Activated T-helper 1 cell treated with anti-CD3 and anti-CD28 coated beads, Interleukin-2, amount 50 U/mL, for 16 hours (primary cell): ENCODE results near the gene PRM2.

Experiments used
- DNase-seq, 2 donors: peaks; one replicate each; pipeline ENCODE4 v3.0.0-alpha.2; 2020; ENCODE audit warnings: low read depth in 1 of 2, low spot score in 1 of 2

Gene PRM2

GRCh38 chr16:11232852-11233726 is 43.2 kb downstream of the PRM2 start:
- peak; percentile 40 to 84 for DNase-seq

DNA sequence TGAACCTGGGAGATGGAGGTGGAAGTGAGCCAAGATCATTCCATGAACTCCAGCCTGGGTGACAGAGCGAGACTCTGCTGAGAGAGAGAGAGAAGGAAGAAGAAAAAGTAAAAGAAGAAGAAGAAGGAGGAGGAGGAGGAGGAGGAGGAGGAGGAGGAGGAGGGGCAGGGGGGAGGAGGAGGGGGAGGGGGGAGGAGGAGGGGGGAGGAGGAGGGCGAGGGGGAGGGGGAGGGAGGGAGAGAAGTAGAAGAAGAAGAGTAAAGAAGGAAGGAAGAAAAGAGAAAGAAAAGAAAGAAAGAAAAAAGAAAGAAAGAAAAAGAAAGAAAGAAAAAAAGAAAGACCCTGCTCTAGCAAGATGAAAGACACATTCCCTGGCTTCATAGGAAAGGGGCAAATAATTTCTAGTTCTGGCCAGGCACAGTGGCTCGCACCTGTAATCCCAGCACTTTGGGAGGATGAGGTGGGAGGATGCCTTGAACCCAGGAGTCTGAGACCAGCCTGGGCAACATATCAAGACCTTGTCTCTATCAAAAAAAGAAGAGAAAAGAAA is 43.9 kb downstream of the PRM2 start:
- no peak for DNase-seq

DNA sequence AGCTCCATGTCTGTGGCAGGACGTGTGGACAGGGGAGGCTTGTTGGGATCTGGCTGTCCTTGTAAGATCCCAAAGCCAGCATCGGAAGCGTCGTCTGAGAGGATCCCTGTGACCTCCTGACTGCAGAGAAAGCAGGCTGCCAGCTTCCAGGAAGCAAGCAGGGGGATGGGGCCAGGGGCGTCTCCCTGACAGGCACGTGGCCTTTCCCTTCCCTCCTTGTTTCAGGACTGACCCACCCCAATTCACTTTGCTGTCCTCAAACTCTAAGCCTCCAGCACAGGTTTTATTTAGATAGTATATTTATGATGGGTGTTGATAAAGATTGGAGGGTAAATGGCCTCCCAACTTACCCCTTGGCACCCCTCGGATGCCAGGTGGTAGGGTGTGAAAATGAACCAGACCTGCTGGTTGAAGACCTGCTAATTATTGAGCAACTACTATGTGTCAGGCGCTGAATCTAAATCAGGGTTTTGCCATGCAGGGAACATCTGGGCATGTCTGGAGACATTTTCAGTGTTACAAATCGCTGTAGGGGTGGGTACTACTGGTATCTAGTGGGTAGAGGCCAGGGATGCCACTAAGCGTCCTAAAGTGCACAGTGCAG is 44.8 kb downstream of the PRM2 start:
- DNase-seq, result no peak

DNA sequence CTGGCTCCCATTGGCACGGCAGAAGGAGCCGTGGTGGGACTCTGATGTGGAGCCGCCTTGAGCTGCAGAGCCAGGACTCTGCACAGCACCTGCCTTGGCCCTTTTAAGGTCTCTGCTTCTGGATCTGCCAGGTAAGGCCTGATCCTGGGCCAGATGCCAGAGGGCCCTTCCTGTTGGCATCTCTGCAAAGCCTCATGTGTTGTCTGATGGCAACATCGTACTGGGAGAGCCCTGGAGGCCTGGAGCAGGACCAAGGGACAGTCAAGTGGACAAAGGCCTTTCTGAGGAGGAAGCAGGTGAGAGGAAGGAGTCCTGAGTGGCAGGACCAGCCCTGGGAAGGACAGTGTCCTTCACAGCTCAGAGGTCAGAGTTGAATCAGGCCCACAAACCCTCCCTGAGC is 46.4 kb downstream of the PRM2 start:
- no peak for DNase-seq

- DNase-seq, result no peak
Observed at GRCh38 chr16:11229432-11229831, 46.8 kb downstream of the PRM2 start.

DNA sequence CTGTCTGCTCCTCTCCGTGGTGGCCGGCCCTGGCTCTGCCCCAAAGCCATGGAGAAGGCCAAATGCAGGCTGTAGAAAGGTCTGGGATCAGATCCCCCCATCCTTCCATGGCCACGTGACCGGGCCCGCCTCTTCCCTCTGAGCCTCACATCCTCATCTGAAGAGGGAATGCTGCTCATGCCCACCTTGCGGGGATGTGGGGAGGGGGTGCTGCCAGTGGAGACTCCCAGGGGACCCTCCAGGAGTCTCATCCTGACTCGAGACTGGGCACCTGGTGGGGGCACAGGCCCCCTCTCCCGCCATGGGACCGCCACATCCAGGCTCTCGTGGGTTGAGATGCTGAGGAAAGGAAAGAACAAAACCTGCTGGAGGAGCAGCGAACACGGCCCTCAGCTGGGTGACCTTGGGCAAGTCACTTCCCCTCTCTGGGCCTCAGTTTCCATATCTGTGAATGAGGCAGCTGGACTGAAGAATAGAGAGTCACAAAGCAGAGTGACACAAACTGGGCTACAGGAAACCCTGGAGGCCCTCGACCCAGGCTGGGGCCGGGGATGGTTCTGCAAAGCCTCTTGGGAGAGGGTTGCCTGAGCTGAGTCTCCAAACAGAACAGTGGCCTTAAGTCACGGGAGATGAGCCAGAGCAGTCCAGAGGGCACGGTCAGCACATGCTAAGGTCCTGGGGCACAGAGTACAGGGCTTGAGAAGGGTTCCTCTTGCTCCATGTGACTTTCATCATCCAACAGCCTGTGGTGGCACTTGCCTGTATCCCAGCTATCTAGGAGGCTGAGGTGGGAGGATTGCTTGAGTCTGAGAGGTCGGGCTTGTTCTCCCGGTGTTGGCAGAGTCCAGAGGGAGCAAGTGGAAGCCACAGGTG is 50.4 kb downstream of the PRM2 start:
- no peak for DNase-seq
